BJ (cell line): ENCODE results near the gene TMEM255B. TPM values are rescaled to one million over a fixed set of nuclear protein-coding genes. Genes with fewer than 3 reads are reported as not detected.

Experiments used
- CTCF ChIA-PET: fragments of 350-600 bp; formaldehyde crosslinking; extraction: SDS; loops from one replicate; lab custom pipeline; 2021; ENCODE audit warnings: antibody characterized with exemption, inconsistent platforms; lab: Yijun Ruan, JAX
- POLR2A ChIA-PET: fragments of 300-600 bp; sonication (Branson Sonifier 250); formaldehyde crosslinking; extraction: SDS; loops from one replicate; lab custom pipeline; 2021; ENCODE audit warnings: antibody characterized with exemption; lab: Charles Lee
- DNase-seq: peaks from one replicate; pipeline ENCODE4 v3.0.0-alpha.2; 2011; ENCODE audit warnings: low read depth
- H3K27me3 ChIP-seq: 2 replicates; pipeline ENCODE4 v1.6.0; 2011; ENCODE audit warnings: low read length; ENCODE audit not compliant: control insufficient read depth, insufficient read depth
- H3K36me3 ChIP-seq: 2 replicates; pipeline ENCODE4 v1.5.1; 2011; ENCODE audit warnings: low read length; ENCODE audit not compliant: control insufficient read depth, insufficient read depth
- H3K4me3 ChIP-seq: 2 replicates; pipeline ENCODE4 v1.5.1; 2011; ENCODE audit warnings: low read depth, mild to moderate bottlenecking, control low read depth, low read length
- polyA plus RNA-seq: library from polyadenylated mRNA; depleted of rRNA; stranded (reverse); fragments of >200 nt; gene quantifications from 2 replicates; pipeline ENCODE4 v1.2.3, GENCODE V29; 2011
- TF ChIP-seq, protein P1 (sequence below): IDR thresholded peaks from 2 replicates; pipeline ENCODE4 v1.5.1; 2011; ENCODE audit warnings: low read depth, mild to moderate bottlenecking, control low read depth, inconsistent platforms, low read length, moderate library complexity; ENCODE audit not compliant: insufficient read depth

The TMEM255B gene
- polyA plus RNA-seq, 1 experiment, result 1.9 TPM

- POLR2A ChIA-PET, result no interaction called here
- no peak for DNase-seq
- no peak overlapping the region for H3K4me3 ChIP-seq
- TF ChIP-seq, protein P1, sequence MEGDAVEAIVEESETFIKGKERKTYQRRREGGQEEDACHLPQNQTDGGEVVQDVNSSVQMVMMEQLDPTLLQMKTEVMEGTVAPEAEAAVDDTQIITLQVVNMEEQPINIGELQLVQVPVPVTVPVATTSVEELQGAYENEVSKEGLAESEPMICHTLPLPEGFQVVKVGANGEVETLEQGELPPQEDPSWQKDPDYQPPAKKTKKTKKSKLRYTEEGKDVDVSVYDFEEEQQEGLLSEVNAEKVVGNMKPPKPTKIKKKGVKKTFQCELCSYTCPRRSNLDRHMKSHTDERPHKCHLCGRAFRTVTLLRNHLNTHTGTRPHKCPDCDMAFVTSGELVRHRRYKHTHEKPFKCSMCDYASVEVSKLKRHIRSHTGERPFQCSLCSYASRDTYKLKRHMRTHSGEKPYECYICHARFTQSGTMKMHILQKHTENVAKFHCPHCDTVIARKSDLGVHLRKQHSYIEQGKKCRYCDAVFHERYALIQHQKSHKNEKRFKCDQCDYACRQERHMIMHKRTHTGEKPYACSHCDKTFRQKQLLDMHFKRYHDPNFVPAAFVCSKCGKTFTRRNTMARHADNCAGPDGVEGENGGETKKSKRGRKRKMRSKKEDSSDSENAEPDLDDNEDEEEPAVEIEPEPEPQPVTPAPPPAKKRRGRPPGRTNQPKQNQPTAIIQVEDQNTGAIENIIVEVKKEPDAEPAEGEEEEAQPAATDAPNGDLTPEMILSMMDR, result no peak
- peaks cover 37% of the 10 kb centered on the region for H3K36me3 ChIP-seq
- CTCF ChIA-PET, result interaction anchor here (1.2 kb wide), 1 partner anchor 13 kb away, joined by 3 read pairs; no protein-coding TSS in a partner anchor
- no peaks in the 10 kb centered on the region for H3K27me3 ChIP-seq
These were observed 83.5 kb downstream of the TMEM255B start for GRCh38 chr13:113842336-113843062.

- ChIA-PET POLR2A (no interaction called here), CTCF (interaction anchor here (1.2 kb wide), 2 partner anchors 12 to 85 kb away, joined by 3 read pairs; no protein-coding TSS in a partner anchor)
- TF ChIP-seq, protein P1, result no peak
- no peak for DNase-seq
- H3K4me3 ChIP-seq, result no peak overlapping the region
- H3K36me3 ChIP-seq, result peaks cover 39% of the 10 kb centered on the region
- H3K27me3 ChIP-seq, result no peaks in the 10 kb centered on the region
These were observed 84.1 kb downstream of the TMEM255B start for GRCh38 chr13:113843063-113843654.

DNA sequence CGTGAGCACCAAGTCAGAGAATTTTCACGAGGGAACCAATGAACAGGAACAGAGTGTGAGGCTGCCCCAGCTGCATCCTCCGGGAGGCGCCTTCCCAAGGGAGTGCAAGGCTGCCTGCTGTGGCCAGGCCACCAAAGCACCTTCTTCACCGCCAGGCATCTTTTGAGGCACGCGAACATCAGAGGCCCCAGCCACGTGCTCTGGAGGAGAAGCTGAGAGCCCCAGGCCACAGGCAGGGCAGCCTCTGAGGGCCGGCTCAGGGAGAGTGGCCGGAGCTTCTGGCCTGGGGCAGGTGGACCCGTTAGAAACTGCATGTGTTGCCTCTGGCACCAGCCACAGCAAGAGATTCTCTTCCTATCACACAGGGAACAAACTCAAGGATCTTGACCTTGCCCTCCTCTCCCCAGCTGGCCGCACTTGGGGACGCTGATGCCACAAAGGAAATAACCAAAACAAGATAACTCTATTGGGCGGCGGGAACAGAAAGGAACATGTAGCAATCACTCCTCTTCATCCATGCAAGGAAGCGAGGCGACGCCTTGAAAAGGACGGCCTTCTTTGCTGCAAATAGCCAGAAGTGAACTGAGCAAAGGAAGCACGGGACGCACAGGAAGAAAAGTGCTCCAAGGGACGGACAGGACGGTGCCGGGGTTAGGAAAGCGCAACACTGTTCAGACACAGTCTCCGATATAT is 85.0 kb downstream of the TMEM255B start:
- Histone ChIP-seq H3K4me3 (no peak overlapping the region), H3K27me3 (no peaks in the 10 kb centered on the region), H3K36me3 (peaks cover 39% of the 10 kb centered on the region)
- TF ChIP-seq, protein P1, result no peak
- CTCF ChIA-PET, result interaction anchor here (1.2 kb wide), 1 partner anchor 84 kb away, joined by 3 read pairs; no protein-coding TSS in a partner anchor
- POLR2A ChIA-PET, result no interaction called here
- no peak for DNase-seq

DNA sequence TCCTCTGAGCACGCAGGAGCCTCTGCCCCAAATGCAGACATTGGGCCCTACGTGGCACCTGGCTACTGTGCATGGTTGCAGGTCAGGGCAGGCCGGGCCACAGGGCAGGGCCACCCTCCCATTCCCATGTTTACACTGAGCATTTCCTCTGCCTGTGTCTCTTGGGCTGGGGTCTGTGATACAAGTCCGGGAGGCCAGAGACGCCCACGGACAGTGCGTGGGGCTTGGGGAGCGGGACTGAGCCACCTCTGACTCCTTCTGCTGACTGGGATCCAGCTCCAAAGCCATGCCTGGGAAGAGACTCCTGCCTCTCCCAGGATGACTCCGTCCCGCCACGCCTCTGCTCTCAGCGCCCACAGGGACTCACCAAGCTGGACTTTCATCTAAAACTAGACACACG is 86.0 kb downstream of the TMEM255B start:
- TF ChIP-seq, protein P1, result no peak
- POLR2A ChIA-PET, result no interaction called here
- no peaks in the 10 kb centered on the region for H3K27me3 ChIP-seq
- H3K36me3 ChIP-seq, result peaks cover 37% of the 10 kb centered on the region
- CTCF ChIA-PET, result no interaction called here
- no peak overlapping the region for H3K4me3 ChIP-seq
- no peak for DNase-seq
